HCT116 (cell line): ENCODE measurements around the gene TMEM60. TPM values are rescaled to one million over a fixed set of nuclear protein-coding genes. Genes with fewer than 3 reads are reported as not detected.

Experiments used
- ATAC-seq: fragments of 200-7000 bp; cut with Tn5 transposase; 2 replicates; pipeline ENCODE4 v1.9.1; 2020; ENCODE audit warnings: mild to moderate bottlenecking, moderate library complexity
- BruUV-seq: library from RNA; stranded (reverse); fragments of 400-500 nt; replicated peaks from 2 replicates; lab custom pipeline; 2021; lab: Mats Ljungman, UMichigan
- CTCF ChIA-PET: fragments of 300-600 bp; sonication (Branson Sonifier 250); formaldehyde crosslinking; loops from one replicate; lab custom pipeline; 2021; ENCODE audit warnings: antibody characterized with exemption; lab: Charles Lee
- POLR2A ChIA-PET: fragments of 300-600, 350-600 bp; sonication (Branson Sonifier 250); formaldehyde crosslinking; loops from one replicate; lab custom pipeline; 2021; ENCODE audit warnings: antibody characterized with exemption; lab: Charles Lee
- RAD21 ChIA-PET, 2 experiments: fragments of 300-600 bp; sonication (Branson Sonifier 250); formaldehyde crosslinking; loops; one replicate each; lab custom pipeline; 2023; ENCODE audit warnings: low total read pairs in 2 of 2; ENCODE audit not compliant: uncharacterized antibody in 2 of 2, unreplicated experiment in 2 of 2, low non-redundant PET in 1 of 2; lab: Charles Lee
- DNase-seq: peaks from one replicate; pipeline ENCODE4 v3.0.0-alpha.2; 2010; ENCODE audit warnings: low read depth, low spot score
- H2AFZ ChIP-seq: fragments of 200-600 bp; shearing (Covaris generic), sonication (generic); 2 replicates; pipeline ENCODE4 v1.6.1; 2017; ENCODE audit warnings: low read depth, mixed run types, mixed read lengths, antibody characterized with exemption, low read length; ENCODE audit not compliant: poor library complexity, severe bottlenecking
- H3K27ac ChIP-seq: 2 replicates; pipeline ENCODE4 v1.5.1; 2012; ENCODE audit warnings: low read depth, low read length
- H3K27me3 ChIP-seq: fragments of 200-600 bp; sonication (generic); 2 replicates; pipeline ENCODE4 v1.6.1; 2016; ENCODE audit warnings: mixed run types, low read length, mixed read lengths; ENCODE audit not compliant: insufficient read depth
- H3K36me3 ChIP-seq, 2 experiments: fragments of 200-500 bp in 1 of 2; fragments of 200-600 bp in 1 of 2; sonication (Bioruptor generic) in 1 of 2; sonication (generic) in 1 of 2; 2 replicates each; pipeline versions ENCODE4 v1.5.1 to v1.6.1; 2014 to 2016; ENCODE audit warnings: low read length in 2 of 2, inconsistent platforms in 1 of 2, mixed read lengths in 1 of 2, mixed run types in 1 of 2; ENCODE audit not compliant: insufficient read depth in 2 of 2, control insufficient read depth in 1 of 2
- H3K4me1 ChIP-seq, 2 experiments: fragments of 200-600 bp in 1 of 2; sonication (generic) in 1 of 2; 2 replicates each; pipeline versions ENCODE4 v1.5.1 to v1.6.1; 2012 to 2017; ENCODE audit warnings: low read length in 2 of 2, inconsistent platforms in 1 of 2, mild to moderate bottlenecking in 1 of 2, mixed read lengths in 1 of 2, mixed run types in 1 of 2, moderate library complexity in 1 of 2; ENCODE audit not compliant: insufficient read depth in 2 of 2, control insufficient read depth in 1 of 2
- H3K4me2 ChIP-seq: fragments of 200-600 bp; sonication (generic); 2 replicates; pipeline ENCODE4 v1.6.1; 2017; ENCODE audit warnings: mixed run types, low read length, mixed read lengths
- H3K4me3 ChIP-seq, 2 experiments: fragments of 200-600 bp in 1 of 2; sonication (generic) in 1 of 2; replicated peaks in 1 of 2; 2 replicates each; pipeline ENCODE4 v1.5.1; 2011 to 2016; ENCODE audit warnings: low read length in 2 of 2, control low read depth in 1 of 2, low read depth in 1 of 2, mild to moderate bottlenecking in 1 of 2, mixed read lengths in 1 of 2, mixed run types in 1 of 2
- H3K79me2 ChIP-seq: fragments of 200-600 bp; sonication (generic); 2 replicates; pipeline ENCODE4 v1.6.1; 2017; ENCODE audit warnings: mild to moderate bottlenecking, mixed run types, low read length, moderate library complexity, mixed read lengths; ENCODE audit not compliant: insufficient read depth
- H3K9ac ChIP-seq: fragments of 200-600 bp; sonication (generic); 2 replicates; pipeline ENCODE4 v1.6.1; 2016; ENCODE audit warnings: low read length, mixed read lengths
- H3K9me2 ChIP-seq: fragments of 200-600 bp; sonication (generic), shearing (Covaris generic); 2 replicates; pipeline ENCODE4 v1.6.1; 2017; ENCODE audit warnings: mixed run types, mild to moderate bottlenecking, moderate library complexity; ENCODE audit not compliant: insufficient read depth
- H3K9me3 ChIP-seq, 2 experiments: fragments of 200-500 bp in 1 of 2; fragments of 200-600 bp in 1 of 2; sonication (Bioruptor generic) in 1 of 2; sonication (generic) in 1 of 2; 2 replicates each; pipeline ENCODE4 v1.6.1; 2014 to 2017; ENCODE audit warnings: low read length in 2 of 2, mixed read lengths in 2 of 2, inconsistent platforms in 1 of 2, low read depth in 1 of 2, mild to moderate bottlenecking in 1 of 2, mixed run types in 1 of 2, moderate library complexity in 1 of 2; ENCODE audit not compliant: control insufficient read depth in 1 of 2, insufficient read depth in 1 of 2
- H4K20me1 ChIP-seq: fragments of 200-600 bp; sonication (generic), shearing (Covaris generic); 2 replicates; pipeline ENCODE4 v1.6.1; 2017; ENCODE audit warnings: mixed run types, mild to moderate bottlenecking, moderate library complexity; ENCODE audit not compliant: insufficient read depth
- ELF1 ChIP-seq: IDR thresholded peaks from 2 replicates; pipeline ENCODE4 v1.6.1; 2012; ENCODE audit warnings: low read depth, borderline replicate concordance
- EZH2 ChIP-seq: fragments of 200-600 bp; sonication (generic); IDR thresholded peaks from 2 replicates; pipeline ENCODE4 v1.6.1; 2017; ENCODE audit warnings: antibody characterized with exemption, mixed run types
- POLR2AphosphoS5 ChIP-seq: IDR thresholded peaks from 2 replicates; pipeline ENCODE4 v1.6.1; 2011; ENCODE audit warnings: mild to moderate bottlenecking, low read depth, low read length, moderate library complexity
- SP1 ChIP-seq: IDR thresholded peaks from 2 replicates; pipeline ENCODE4 v1.6.1; 2012; ENCODE audit warnings: low read depth
- ZFX ChIP-seq: fragments of 450-650 bp; IDR thresholded peaks from 2 replicates; pipeline ENCODE4 v1.6.1; 2017
- intact Hi-C: fragments of 100-400 bp; cut with micrococcal nuclease; formaldehyde crosslinking; loops from 2 replicates; pipeline ENCODE4 v1.10.0; 2022
- total RNA-seq: library from RNA; stranded (reverse); gene quantifications from one replicate; pipeline ENCODE4 v1.2.1, GENCODE V29; 2021; ENCODE audit not compliant: unreplicated experiment
- TF ChIP-seq, protein P1 (sequence below): IDR thresholded peaks from 2 replicates; pipeline ENCODE4 v1.6.1; 2012
- TF ChIP-seq, protein P2 (sequence below): IDR thresholded peaks from 2 replicates; pipeline ENCODE4 v1.6.1; 2011; ENCODE audit warnings: mild to moderate bottlenecking, low read length, moderate library complexity; ENCODE audit not compliant: insufficient replicate concordance; ENCODE audit errors: extremely low read depth

TMEM60 gene
- total RNA-seq, 1 experiment from 2014 or later = 10.3 TPM

DNA sequence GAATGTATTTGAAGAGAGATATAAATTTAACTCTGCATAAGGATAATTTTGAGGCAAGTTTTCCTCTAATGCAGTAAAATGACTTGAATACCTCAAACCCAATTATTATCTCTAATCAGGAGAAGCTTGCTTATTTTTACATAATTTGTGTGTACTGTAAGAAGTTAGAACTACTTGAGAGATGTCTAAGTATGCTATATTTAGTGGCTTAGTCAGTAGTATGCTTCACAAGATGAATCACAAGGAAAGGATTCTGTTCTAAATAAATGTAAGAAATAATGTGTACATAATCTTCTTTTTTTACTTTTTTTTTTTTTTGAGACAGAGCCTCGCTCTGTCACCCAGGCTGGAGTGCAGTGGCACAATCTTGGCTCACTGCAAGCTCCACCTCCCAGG lies 14.1 kb upstream of the TMEM60 start:
- Histone ChIP-seq H3K27me3 (no peaks in the 10 kb centered on the region), H3K4me1 (peaks cover 0 to 8% of the 10 kb centered on the region in 2 experiments; a peak in 1 of 4 replicates), H3K4me3 (no peak overlapping the region), H3K9me3 (peaks cover 0 to 8% of the 10 kb centered on the region in 2 experiments; a peak in 1 of 4 replicates), H3K4me2 (no peak overlapping the region), H4K20me1 (no peaks in the 10 kb centered on the region), H3K79me2 (peaks cover 53% of the 10 kb centered on the region), H3K9ac (no peak overlapping the region), H2AFZ (no peak overlapping the region), H3K27ac (no peak overlapping the region), H3K9me2 (no peaks in the 10 kb centered on the region), H3K36me3 (no peaks in the 10 kb centered on the region; a peak in 1 of 4 replicates)
- BruUV-seq = no TSS peak
- TF ChIP-seq EZH2 (no peak), POLR2AphosphoS5 (no peak), SP1 (no peak), ELF1 (no peak), ZFX (no peak)
- TF ChIP-seq, protein P1, sequence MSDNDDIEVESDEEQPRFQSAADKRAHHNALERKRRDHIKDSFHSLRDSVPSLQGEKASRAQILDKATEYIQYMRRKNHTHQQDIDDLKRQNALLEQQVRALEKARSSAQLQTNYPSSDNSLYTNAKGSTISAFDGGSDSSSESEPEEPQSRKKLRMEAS = no peak
- TF ChIP-seq, protein P2, sequence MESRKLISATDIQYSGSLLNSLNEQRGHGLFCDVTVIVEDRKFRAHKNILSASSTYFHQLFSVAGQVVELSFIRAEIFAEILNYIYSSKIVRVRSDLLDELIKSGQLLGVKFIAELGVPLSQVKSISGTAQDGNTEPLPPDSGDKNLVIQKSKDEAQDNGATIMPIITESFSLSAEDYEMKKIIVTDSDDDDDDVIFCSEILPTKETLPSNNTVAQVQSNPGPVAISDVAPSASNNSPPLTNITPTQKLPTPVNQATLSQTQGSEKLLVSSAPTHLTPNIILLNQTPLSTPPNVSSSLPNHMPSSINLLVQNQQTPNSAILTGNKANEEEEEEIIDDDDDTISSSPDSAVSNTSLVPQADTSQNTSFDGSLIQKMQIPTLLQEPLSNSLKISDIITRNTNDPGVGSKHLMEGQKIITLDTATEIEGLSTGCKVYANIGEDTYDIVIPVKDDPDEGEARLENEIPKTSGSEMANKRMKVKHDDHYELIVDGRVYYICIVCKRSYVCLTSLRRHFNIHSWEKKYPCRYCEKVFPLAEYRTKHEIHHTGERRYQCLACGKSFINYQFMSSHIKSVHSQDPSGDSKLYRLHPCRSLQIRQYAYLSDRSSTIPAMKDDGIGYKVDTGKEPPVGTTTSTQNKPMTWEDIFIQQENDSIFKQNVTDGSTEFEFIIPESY = no peak
- no peak for ATAC-seq
- no peak for DNase-seq
- CTCF ChIA-PET = no interaction called here
- intact Hi-C loops = no loop called here
- RAD21 ChIA-PET = no interaction called here
- POLR2A ChIA-PET = no interaction called here
